Breast epithelium (tissue), 4 donors: ENCODE data around the gene MEIKIN. TPM values are rescaled to one million over a fixed set of nuclear protein-coding genes. Genes with fewer than 3 reads are reported as not detected.

Experiments
- DNase-seq, 2 donors: peaks; one replicate each; pipeline ENCODE4 v3.0.0-alpha.2; 2019; ENCODE audit warnings: low spot score in 2 of 2
- H3K27ac ChIP-seq, 2 donors: fragments of 200-600 bp; sonication (generic) in 1 of 2; one replicate each; pipeline ENCODE4 v1.5.1; 2016 to 2019; ENCODE audit warnings: mild to moderate bottlenecking in 1 of 2
- H3K27me3 ChIP-seq, 2 donors: fragments of 200-600 bp; sonication (generic) in 1 of 2; one replicate each; pipeline versions ENCODE4 v1.5.1 to v1.6.0; 2017 to 2019; ENCODE audit warnings: control low read depth in 1 of 2, mild to moderate bottlenecking in 1 of 2
- H3K36me3 ChIP-seq: fragments of 200-600 bp; one replicate; pipeline ENCODE4 v1.5.1; 2019
- H3K4me1 ChIP-seq, 2 donors: fragments of 200-600 bp; sonication (generic); one replicate each; pipeline ENCODE4 v1.5.1; 2016 to 2019; ENCODE audit warnings: control low read depth in 1 of 2
- H3K4me3 ChIP-seq, 3 donors: fragments of 200-600 bp; sonication (generic); 1 replicate in 2 of 3; 2 replicates in 1 of 3; pipeline ENCODE4 v1.5.1; 2016 to 2019; ENCODE audit warnings: mild to moderate bottlenecking in 3 of 3, moderate library complexity in 2 of 3
- H3K9me3 ChIP-seq, 2 donors: fragments of 200-600 bp; sonication (generic) in 1 of 2; one replicate each; pipeline ENCODE4 v1.5.1; 2016 to 2019; ENCODE audit warnings: control low read depth in 1 of 2
- POLR2A ChIP-seq: fragments of 450-650 bp; IDR thresholded peaks from one replicate; pipeline ENCODE4 v1.6.1; 2016; ENCODE audit warnings: antibody characterized with exemption, mild to moderate bottlenecking, moderate library complexity
- POLR2AphosphoS5 ChIP-seq, 3 donors: sonication (generic); formaldehyde crosslinking; IDR thresholded peaks; one replicate each; pipeline ENCODE4 v1.6.1; 2017; ENCODE audit warnings: antibody characterized with exemption in 3 of 3
- intact Hi-C: fragments of 100-400 bp; cut with DNase I; formaldehyde crosslinking; loops from one replicate; pipeline ENCODE4 v1.15.1; 2023; ENCODE audit warnings: low total_unique reads
- total RNA-seq, 3 donors: library from RNA; depleted of rRNA; stranded (reverse); fragments of >200 nt; gene quantifications; one replicate each; pipeline ENCODE4 v1.1.0, GENCODE V29; 2016
- TF ChIP-seq, protein P1 (sequence below), 3 donors: fragments of 450-650 bp; IDR thresholded peaks; one replicate each; pipeline ENCODE4 v1.5.1; 2016 to 2017; ENCODE audit warnings: antibody characterized with exemption in 3 of 3, mild to moderate bottlenecking in 3 of 3, moderate library complexity in 3 of 3

MEIKIN gene
- total RNA-seq, 3 donors from 2014 or later = not detected

GRCh38 chr5:131812371-131813160 lies 132.9 kb downstream of the MEIKIN start:
- Histone ChIP-seq H3K4me1 (no peaks in the 10 kb centered on the region), H3K9me3 (no peaks in the 10 kb centered on the region), H3K36me3 (no peaks in the 10 kb centered on the region), H3K27ac (no peak overlapping the region), H3K4me3 (no peak overlapping the region), H3K27me3 (no peaks in the 10 kb centered on the region)
- DNase-seq = no peak
- TF ChIP-seq POLR2AphosphoS5 (IDR thresholded peaks at IDR 0.05) (no peak), POLR2A (no peak)
- TF ChIP-seq, protein P1, sequence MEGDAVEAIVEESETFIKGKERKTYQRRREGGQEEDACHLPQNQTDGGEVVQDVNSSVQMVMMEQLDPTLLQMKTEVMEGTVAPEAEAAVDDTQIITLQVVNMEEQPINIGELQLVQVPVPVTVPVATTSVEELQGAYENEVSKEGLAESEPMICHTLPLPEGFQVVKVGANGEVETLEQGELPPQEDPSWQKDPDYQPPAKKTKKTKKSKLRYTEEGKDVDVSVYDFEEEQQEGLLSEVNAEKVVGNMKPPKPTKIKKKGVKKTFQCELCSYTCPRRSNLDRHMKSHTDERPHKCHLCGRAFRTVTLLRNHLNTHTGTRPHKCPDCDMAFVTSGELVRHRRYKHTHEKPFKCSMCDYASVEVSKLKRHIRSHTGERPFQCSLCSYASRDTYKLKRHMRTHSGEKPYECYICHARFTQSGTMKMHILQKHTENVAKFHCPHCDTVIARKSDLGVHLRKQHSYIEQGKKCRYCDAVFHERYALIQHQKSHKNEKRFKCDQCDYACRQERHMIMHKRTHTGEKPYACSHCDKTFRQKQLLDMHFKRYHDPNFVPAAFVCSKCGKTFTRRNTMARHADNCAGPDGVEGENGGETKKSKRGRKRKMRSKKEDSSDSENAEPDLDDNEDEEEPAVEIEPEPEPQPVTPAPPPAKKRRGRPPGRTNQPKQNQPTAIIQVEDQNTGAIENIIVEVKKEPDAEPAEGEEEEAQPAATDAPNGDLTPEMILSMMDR (IDR thresholded peaks at IDR 0.05) = no peak
- intact Hi-C loops = no loop called here

- Histone ChIP-seq H3K4me3 (no peak overlapping the region), H3K4me1 (no peaks in the 10 kb centered on the region), H3K27ac (no peak overlapping the region), H3K27me3 (no peaks in the 10 kb centered on the region), H3K36me3 (no peaks in the 10 kb centered on the region), H3K9me3 (no peaks in the 10 kb centered on the region)
- DNase-seq = no peak
- intact Hi-C loops = no loop called here
- TF ChIP-seq POLR2AphosphoS5 (IDR thresholded peaks at IDR 0.05) (no peak), POLR2A (no peak)
Measured at GRCh38 chr5:131810510-131811249, 134.8 kb downstream of the MEIKIN start.

DNA sequence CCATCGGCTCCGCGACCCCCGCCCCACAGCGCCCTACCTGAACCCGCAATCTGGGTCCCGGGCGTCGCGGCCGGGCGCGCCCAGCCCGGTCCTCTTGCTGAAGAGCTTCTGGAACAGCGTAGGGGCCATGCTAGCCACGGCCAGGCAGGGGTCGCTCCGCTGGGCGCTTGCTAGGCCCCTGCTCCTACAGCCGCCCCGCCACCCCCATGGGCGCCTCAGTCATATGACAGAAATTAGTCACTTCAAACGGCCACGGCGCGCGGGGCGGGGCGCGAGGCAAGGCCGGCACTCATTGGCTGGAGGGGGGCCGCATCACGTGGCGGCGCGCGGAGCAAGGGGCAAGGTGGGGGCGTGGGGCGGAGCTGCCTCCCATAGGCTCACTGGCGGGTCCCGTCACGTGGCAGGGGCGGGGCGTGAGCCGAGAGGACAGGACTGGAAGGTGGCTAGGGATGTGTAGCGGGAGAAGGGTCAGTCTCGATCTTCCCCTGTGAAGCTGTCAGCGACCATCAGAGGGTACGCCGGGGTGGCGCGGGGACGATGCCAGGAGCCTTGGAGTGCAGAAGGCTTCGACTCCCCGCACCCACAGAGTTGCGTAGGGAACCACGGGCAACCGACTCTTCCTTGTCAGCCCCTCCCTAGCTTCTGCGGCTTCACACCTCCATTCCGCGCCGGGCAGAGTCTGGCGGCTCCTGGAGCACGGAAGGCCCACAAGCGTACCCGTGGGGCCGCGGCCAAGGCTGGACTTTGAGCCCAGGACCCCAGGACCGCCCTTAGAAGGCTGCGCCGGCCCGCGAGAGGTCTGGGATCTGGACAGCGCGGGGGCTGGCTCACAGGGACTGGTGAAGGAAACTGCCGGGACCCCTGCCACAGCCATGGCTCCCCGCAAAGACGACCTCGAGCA lies 148.4 kb downstream of the MEIKIN start, which contains the start of gene FNIP1:
Gene FNIP1 (minus strand): TSS at position 225 of the 901 bp plus-strand sequence. CDS start 96 bp downstream, at position 129.
- intact Hi-C loops = loop anchor here (10.0 kb wide), 1 partner anchor 162 kb away; the partner anchor contains the start of gene RAPGEF6
- H3K27me3 ChIP-seq = no peaks in the 10 kb centered on the region
- DNase-seq = peak; percentile 99
- no peaks in the 10 kb centered on the region for H3K4me1 ChIP-seq
- H3K9me3 ChIP-seq = no peaks in the 10 kb centered on the region
- TF ChIP-seq POLR2A (peak; percentile 99), POLR2AphosphoS5 (IDR thresholded peaks at IDR 0.05) (peak; percentile 95 to 99 (median 98))
- TF ChIP-seq, protein P1 (IDR thresholded peaks at IDR 0.05) = peak in 1 of 3 donors; percentile 37
- H3K36me3 ChIP-seq = no peaks in the 10 kb centered on the region
- H3K27ac ChIP-seq = peak within 1 kb of the TSS; percentile 98 to 99
- H3K4me3 ChIP-seq = peak within 1 kb of the TSS; percentile 70 to 98 (median 82)

- peak; percentile 68 to 80 for DNase-seq
- no peaks in the 10 kb centered on the region for H3K27me3 ChIP-seq
- peak overlapping the region; percentile 98 to 99 for H3K27ac ChIP-seq
- peak in 1 of 3 donors; percentile 46 for TF ChIP-seq POLR2AphosphoS5 (IDR thresholded peaks at IDR 0.05)
- TF ChIP-seq, protein P1 (IDR thresholded peaks at IDR 0.05) = no peak
- H3K9me3 ChIP-seq = no peaks in the 10 kb centered on the region
- no peaks in the 10 kb centered on the region for H3K4me1 ChIP-seq
- H3K36me3 ChIP-seq = no peaks in the 10 kb centered on the region
- intact Hi-C loops = loop anchor here (10.0 kb wide), 1 partner anchor 161 kb away; the partner anchor contains the start of gene RAPGEF6
- H3K4me3 ChIP-seq = peak overlapping the region; percentile 70 to 98 (median 82)
Measured at GRCh38 chr5:131795879-131796792, 149.3 kb downstream of the MEIKIN start.
